NCI-H524 treated with DMSO at 0.1 percent for 48 hours (cell line): ENCODE data around the gene SYNE1.

ENCODE experiments used
- DNase-seq: peaks from one replicate; lab custom pipeline; 2025; lab: John Stamatoyannopoulos, UW

SYNE1 gene

DNA sequence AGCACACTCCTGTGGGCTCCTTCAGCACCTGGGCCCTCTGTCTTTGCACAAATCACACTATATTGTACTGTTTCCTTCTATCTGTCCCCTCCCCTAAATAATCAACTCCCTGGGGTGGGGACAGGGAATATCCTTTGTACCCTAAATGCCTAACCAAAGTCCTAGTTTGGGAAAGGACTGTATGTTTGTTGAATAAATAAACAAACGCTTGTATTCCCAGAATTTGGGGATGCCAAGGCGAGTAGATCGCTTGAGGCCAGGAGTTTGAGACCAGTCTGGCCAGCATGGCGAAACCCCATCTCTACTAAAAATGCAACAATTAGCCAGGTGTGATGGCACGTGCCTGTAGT lies 322.7 kb downstream of the SYNE1 start:
- DNase-seq: no peak

DNA sequence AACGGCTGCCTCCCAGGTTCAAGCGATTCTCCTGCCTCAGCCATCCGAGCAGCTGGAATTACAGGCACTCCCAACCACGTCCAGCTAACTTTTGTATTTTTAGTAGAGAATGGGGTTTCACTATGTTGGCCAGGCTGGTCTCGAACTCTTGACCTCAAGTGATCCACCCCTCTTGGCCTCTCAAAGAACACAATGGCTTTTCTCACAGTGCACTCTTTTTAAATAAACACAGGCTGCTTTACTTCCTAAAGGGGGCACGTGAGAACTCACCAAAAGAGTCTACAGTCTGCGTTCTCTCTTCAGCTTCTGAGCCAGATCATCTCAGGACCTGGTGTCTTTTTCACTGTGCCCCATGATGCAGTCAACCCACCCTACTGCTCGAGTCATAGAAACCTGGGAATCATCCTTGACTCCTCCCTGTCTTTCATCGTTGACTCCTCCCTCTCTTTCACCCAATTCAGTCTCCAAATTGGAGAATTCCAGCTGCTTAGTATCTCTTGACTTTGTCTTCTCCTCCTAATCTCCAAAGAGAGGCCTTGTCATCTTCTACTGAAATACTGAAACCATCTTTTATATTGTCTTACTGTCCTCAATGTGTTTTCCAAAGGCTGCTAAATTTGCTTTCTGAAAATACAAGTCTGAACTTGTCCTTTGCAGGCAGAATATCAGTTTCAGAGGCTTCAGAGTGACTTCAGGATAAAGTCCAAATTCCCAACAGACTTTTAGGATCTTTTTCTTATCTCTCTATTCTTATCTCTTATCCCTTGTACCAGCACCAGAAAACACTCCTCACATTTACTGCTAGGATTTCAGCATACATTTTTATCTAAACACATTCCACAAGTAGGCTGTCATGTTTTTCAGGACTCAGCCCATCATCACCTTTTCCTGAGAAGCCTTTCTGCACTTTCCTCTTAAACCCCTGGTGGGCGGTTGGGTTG lies 323.4 kb downstream of the SYNE1 start:
- DNase-seq: no peak

DNA sequence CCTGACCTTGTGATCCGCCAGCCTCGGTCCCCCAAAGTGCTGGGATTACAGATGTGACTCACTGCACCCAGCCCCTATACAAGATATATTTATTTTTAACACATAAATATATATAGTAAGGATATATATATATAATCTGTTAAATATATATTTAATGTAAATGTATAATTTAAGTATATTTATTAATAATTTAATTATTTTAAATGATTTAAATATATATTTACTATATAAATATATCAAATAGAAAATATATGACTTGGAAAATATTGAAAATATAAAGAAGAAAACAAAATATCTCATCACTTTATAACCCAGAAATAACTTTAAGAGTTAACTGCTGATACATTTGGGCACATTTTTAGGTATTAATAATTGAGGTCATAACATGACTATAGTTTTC lies 324.7 kb downstream of the SYNE1 start:
- no peak for DNase-seq

DNA sequence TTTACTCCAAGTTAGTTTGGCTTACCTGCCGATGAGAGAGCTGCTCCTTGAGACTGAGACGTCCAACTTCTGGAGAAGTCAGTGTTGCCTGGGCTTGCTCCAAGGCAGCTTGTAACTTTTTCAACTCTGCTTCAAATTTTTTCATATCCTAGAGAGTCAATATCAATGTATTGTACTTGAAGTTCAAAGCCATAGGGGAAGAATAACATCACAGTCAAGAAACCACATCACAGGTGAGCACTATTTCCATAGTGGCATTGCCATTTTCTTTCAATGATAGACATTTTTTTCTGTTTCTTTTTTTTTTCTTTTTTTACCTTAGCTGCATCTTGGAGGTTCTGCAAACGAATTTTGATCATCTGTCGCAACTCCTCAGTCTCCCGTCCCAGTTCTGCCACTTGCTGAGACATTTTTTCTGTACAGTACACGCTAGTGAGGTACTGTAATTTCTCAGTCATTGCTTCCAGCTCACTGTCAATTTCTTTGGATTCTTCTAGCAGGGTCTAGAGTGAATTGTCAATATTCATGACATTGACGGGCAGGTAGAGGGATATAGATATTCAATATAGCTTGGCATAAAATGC lies 326.7 kb downstream of the SYNE1 start:
- no peak for DNase-seq

DNA sequence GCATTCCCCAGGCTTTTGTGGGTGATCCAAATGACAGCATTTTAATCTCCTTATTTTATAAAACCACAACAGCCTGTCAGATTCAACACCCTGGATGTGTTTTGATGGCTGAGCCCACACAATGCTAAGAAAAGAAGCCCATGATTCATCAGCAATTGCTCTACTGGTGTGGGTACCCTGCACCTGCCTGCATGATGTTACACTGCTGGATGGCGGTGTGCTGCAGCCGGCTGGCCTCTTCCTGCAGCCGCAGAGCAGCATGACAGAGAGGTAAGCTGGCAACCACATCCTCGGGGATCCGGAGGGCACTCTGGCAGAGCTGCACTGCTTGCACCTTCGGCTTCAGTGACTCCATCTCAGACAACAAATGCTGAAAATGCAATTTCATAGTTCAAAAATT lies 327.5 kb downstream of the SYNE1 start:
- DNase-seq: no peak

DNA sequence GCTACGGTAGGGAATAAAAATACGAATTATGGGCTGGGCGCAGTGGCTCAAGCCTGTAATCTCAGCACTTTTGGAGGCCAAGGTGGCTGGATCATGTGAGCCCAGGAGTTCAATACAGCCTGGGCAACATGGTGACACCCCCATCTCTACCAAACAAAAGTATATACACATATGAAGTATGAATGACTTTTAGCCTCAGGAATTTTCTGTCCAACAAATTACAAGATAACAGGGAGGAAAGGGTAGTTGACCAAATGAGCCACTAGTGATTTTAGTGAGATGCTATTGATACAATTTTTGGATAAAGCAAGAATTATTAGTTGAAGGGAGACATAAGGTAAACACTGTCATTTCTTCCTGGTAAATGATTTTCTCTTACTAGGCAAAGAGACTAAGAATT lies 328.2 kb downstream of the SYNE1 start:
- no peak for DNase-seq

DNA sequence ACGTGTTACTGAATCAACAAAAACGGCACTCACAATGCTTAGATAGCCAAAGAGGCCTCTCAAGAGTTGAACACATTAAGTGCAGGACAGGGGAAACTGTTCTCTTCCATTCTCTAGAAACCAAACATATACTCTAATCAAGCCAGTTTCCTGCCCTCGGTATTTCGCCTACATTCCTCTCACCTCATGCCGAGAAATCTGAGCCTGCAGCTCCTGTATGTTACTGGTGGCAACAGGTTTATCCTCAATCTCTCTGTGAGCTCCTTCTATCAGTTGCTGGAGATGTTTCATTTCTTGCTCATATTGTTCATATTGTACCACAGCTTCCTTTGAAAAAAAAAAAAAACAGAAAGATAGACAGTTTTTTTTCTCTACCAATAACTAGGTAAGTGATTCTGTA lies 328.9 kb downstream of the SYNE1 start:
- DNase-seq: no peak

DNA sequence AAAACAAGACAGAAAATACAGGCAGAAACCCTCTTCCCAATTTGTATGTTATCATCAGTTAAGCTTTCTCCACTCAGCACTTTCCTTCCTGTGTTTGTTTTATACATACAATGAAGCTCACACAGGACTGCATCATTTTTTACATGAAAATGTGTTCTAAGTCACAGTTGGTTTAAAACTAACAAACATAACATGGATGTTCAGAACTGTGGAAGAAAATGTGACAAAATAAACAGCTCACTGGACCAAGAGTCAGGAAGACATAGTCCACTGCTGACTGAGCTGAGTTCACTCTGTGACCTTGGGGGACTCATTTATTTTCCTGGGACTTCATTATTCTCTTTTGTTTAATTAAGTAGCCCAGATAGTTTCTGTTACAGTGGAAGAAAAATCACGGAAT lies 331.5 kb downstream of the SYNE1 start:
- no peak for DNase-seq

DNA sequence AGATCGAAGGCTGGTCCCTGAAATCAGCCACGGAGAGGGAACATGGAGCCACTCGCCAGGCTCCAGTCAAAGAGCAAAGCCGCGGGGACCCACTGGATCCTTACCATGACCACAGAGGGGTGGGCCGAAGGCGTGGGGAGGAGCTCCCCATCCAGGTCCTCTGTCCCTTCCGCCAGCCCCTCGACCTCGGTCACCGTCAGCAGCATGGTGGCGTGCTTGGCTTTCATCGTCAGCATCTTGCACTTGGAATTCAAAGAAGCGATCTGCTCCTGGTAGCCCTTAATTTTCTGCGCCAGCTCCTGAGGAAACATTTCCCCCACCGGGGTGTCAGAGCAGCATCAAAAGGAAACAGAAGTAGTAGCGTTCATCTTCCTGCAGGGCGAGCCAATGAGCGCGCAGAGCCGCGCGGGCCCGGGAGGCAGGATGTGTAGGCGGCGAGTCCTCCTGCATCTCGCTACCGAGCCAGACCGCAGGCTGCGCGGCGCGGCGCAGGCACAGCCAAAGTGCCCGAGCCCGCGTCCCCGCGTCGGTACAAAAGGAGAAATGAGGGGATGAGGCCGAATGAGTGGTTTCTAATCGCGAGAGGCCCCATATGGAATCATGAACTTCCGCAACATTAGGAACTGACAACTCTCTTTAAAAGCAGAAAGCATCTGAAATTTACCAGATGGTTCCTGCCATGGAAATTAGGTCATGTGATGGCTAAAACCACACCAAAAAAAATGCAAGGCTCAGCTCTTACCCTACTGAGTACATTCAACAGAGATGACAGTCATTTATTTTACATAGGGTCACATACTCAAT lies 335.2 kb downstream of the SYNE1 start:
- peak; percentile 91 for DNase-seq

DNA sequence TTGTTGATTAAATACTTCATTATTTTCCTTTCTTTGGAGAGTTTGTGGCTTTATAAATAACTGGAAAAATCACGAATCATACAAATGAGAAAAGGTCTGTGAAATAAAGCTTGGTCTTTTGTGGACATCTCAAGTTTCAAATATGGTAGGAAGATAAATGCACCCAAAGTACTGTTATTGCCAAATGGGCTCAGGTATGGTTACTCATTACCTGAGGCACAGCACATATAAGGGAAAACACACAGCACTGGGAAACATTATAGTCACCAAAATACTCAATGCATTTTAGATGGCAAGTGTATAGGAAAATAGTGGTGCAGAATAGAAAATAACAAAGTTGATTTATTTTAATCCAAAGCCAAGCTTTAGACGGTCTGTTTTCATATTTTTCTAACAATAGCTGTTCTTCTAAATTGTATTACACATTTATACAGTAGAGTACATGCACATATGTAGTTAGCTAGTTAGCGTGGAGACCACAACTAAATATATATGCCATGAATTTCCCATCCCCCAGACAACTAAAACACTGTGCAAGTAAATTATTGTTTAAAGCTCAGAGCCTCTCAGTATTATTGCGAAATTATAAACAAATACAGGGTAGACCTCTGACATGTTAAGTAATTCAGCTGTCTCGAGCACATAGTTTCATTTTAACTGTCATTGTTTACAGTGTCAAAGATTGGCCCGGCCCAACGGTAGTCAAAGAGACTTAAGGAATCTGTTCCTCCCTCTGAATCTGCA lies 336.0 kb downstream of the SYNE1 start:
- no peak for DNase-seq

DNA sequence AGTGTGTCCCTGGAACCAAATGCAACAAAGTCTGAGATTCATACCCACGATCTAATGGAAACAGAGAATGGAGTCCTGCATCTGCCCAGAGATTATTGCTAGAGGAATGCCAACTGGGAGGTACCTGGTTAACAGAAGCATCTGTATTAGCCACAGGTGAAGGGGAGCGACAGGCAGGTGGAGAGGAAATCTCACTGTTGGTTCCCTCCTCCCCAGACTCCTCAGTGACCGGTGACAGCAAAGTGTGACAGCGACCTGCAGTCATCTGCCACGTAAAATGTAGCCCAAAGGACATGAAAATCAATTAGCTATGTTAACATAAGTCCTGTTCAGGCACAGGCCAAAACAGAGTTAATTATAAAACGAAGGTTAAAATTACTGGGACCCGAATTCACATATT lies 336.6 kb downstream of the SYNE1 start:
- DNase-seq: no peak

DNA sequence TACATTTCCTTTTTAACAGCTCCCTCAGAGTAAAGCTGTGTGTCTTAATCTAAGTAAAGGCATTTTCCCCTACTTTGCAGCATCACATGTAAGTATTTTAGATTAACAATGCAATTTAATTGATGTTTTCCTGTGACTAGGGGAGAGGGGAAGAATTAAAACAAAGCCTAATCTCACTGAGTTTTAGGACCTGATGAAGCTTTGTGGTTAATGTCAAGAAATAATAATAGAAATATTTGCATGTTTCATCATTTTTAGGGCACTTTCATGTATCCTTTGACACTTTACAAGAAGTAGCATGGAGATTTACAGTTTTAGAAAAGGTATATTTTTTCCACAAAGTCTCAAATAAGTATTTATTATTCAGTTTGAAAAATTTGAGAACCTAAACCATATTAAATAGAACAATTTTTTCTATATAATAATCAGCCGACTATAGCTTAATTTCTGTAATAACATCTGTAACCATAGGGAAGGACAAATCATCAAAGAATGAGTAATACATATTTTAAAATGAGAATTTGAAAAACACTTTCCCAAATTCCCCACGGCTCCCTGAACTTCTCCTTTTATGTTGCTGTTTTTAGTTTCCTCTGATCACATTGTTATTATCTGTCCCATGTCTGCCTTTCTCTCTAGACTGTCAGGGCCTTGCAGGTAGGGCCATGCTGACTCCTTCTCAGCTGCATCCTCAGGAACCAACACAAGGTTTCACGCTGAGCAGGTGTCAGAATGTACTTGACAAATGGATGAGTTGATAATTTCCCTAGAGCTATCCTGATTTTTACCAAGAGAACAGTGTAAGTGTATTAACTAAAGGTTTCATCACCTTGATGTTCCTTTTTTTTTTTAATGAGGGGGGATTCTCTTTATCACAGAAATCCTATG lies 338.1 kb downstream of the SYNE1 start:
- DNase-seq: no peak

DNA sequence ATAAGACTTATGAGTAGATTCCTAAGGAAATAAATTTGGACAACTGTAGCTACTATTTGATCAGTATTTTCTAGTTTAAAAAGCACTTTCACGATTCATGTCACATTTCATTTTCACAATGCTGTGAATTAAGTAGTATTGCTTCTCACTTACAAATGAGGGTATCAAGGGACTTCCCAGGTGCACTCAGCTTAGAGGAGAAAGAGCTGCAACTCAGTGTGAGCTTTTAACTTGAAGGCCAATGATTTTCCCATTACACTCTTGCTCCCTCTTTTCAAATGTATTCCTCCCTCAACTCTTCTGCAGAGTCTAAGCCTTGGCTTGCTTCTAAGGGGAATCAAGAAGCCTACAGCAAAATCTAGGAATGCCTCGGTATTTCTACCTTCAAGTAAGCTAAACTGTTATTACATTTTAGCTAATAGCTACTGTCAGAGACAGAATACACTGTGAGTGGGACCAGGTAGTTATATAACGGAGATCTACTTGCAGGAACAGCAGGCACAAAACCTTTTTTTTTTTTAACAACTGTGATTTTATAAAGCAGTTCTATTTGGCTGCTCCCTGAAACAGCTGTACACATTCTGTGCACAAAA lies 339.0 kb downstream of the SYNE1 start:
- DNase-seq: no peak

DNA sequence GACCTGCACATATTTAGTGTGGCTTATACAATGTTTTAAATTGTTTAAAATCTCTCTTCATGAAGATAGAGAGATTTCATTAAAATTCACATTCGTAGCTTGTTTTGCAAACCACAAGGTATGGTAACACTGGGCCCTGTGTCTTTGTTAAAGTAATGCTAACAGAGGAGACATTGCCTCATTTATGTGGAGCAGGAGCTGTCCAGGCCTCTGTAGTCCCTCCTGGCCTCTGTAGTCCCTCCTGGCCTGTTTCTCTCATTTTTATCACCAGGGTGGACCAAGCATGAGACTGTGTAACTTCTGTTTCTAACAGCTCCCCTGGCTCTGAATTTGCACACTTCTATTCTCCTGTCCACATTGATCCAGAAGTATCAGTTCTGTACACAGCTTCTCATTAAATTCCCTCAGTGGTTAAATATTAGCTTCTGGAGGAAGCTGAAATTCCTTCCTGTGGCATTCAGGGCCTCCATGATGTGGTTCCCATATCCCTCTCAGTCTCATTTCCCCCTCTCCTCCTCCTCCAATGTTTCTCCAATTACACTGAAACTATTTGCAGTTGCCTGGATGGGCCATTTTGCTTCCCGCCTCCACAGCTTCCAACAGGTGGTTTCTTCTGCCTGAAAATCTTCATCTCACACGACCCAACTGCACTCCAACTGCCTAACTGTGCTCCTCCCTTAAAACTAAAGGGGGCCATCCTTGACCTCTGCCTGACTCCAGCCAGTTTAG lies 340.4 kb downstream of the SYNE1 start:
- no peak for DNase-seq

DNA sequence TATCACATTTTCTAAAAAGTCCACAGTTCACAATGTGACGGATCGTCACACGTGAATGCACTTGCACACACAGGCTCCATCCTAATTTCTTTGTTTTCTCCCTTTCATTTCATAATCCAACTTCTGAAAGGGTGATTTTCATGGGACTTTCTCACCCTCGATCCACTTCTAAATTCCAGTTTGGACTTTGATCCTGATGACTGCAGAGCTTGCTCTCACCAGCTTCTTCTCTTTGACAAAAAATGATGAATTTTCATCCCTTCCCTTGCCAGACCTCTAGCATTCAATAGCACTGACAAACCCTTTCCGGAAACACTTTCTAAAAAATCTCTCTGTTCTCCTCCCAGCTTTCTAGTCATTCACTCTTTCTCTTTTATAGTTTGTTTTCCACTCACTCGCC lies 341.2 kb downstream of the SYNE1 start:
- no peak for DNase-seq

DNA sequence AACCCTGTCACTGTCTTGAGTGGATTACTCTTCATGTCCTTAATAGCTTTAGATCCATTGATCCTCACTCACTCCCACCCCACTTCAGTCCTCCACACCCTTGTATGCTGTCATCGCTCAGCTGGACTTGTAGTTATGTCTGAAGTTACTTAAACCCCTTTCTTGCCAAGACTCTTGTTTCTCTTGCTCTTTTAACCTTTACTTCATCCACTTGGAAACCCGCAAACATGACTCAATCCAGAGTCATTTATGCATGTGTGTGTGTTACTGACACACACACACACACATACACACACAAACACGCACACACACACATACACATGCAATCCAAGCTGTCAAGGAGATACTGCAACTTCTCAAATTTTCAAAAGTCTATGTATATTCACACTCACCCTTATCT lies 341.8 kb downstream of the SYNE1 start:
- no peak for DNase-seq

DNA sequence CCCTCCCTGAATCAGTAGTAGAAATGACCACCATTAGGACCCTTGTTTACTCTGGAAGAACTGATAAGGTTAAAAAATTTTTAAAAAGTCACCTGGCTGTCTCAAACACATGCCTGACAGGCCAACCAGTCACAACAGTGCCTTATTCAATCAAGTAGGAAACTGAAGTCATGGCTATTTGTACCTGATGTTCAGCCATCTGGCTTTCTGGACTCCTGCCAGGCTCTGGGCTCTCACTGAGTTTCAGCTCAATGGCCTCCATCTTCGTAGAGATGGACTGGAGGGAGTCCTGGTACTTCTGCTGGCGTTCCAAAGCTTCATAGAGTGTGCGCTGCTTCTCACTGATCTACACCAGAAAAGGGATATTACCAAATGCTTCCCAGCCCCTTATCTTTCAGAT lies 343.8 kb downstream of the SYNE1 start:
- DNase-seq: peak; percentile 95

DNA sequence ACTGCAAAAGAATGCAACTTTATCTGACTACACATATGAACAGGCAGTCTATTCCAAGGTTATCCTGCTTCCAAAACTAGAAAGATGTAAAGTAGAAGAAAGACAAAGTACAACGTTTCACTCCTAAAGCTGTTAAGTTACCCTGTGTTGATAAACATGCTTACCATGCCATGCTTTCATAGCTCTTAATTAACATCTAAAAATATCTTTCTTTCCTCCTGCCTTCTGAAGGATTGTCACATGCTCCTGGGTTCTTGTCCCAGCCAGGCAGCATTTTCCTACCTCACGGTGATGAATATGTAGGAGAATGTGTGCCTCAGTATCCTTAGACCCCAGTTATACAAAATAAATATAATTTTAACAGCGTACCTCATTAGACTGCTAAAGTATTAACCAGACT lies 344.6 kb downstream of the SYNE1 start:
- DNase-seq: no peak

DNA sequence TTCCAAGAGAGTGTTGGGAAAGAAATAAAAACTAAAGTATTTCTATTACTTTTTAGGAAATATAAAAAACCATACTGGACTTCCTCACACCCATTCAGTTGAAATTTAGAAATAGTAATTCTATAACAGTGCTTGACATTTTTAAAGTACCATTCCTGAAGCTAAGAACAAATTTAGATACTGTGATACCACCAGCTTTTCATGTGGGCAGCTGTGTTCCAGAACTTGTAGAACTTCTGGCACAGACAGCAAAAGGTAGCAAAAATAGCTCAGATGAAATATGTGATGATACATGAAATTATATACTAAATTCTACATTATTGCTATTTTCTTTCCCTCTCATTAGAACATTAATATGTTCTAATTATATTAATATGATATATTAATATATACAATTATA lies 346.5 kb downstream of the SYNE1 start:
- DNase-seq: no peak

DNA sequence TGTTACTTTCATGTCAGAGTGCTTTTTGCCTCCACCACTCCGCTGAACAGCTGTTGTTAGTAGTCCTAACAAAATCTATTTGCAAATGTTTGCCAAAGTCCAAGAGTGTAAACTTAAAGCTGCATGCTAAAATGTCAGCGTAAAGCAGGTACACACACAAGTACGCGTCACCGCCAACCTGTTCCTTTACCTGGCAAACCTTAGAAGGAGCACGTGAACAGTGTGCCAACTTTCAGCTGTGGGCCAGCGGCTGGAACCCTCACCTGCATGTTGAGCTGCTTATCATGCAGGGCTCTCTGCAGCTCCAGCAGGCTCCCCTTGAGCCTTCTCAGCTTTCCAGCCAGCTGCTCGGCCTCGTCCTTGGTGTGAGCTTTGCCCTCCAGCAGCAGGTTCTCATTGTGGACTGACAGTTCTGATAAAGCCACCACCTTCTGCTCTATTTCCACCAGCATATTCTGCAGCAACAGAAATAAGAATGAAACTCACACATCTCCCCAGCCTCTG lies 359.3 kb downstream of the SYNE1 start:
- peak; percentile 47 for DNase-seq
